ENCODE measurements around the gene ROR2. TPM values are rescaled to one million over a fixed set of nuclear protein-coding genes. Genes with fewer than 3 reads are reported as not detected.

Gene ROR2
- total and polyA plus RNA-seq, 3 experiments from 2014 or later, result 2.0 TPM; not detected in 2

DNA sequence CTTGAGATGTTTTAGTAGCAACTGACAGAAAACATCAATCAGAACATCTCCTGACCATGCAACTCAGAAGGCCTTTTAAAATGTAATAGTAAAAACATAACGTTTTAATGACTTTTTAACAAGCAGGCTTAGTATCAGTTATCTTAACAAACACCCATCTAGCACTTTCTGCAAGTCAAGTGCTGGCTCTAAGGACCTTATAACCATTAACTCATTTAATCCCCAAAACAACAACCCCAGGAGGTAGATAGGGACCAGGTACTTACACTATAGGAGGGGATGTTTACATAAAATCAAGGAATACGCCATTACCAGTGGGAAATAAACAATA lies 41.8 kb downstream of the ROR2 start:
- Mint-ChIP-seq H3K36me3 (no peaks in the 10 kb centered on the region), H3K4me3 (peak overlapping the region in 1 of 7 donors; percentile 15), H3K9me3 (no peaks in the 10 kb centered on the region), H3K27ac (peak overlapping the region in 2 of 8 donors; percentile 56 to 64), H3K27me3 (no peaks in the 10 kb centered on the region), H3K4me1 (peaks cover 5 to 13% (median 9%) of the 10 kb centered on the region in 3 donors)
- Histone ChIP-seq H3K27ac (ENCODE audit: low read depth, low read length) (peak overlapping the region; percentile 33), H3K27me3 (ENCODE audit: insufficient read depth, low read length, poor library complexity, severe bottlenecking) (no peaks in the 10 kb centered on the region), H3K4me1 (ENCODE audit: insufficient read depth, low read length) (peaks cover 24% of the 10 kb centered on the region), H3K9me3 (ENCODE audit: low read length) (no peaks in the 10 kb centered on the region), H3K36me3 (ENCODE audit: insufficient read depth, low read length) (no peaks in the 10 kb centered on the region), H3K4me3 (ENCODE audit: low read length) (no peak overlapping the region)
- DNase-seq, result no peak
- CTCF ChIA-PET, result no interaction called here
- POLR2A ChIA-PET, result no interaction called here

DNA sequence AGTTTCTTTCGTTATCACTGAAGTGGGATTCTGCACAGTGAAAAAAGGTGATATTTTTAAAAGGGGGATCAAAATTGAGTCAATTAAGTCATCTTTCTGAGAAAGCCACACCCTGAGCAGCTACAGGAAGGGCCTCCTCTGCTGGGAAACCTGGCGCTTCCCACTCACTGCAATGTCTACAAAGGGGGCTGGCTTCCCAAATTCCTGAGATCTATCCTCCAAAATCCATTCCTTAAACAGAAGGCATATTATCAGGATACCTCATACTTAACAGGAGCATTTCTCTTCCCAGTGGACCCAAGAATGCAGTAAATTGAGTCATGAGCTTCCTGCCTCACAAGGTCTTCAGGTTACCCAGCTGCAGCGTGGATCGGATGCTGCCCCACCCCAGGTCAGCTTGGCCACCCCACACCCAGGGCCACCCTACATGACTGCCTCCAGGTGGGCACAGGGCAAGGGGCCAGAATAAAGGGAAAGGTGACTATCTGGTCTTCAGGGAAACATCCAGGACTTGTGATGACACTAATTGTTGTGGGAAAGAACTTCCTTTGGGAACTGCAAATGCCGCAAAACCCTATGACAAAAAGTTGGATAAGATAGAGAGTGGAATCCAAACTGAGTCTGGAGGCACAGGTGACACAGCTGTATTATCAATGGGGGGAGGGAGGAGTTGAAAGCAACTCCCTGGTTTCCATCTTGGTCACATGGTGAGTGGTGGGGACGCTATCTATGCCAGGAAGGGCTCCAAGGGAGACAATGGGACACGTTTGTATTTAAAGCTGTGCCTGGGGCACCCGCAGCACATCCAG lies 42.3 kb downstream of the ROR2 start:
- H3K9me3 ChIP-seq (ENCODE audit: low read length), result no peaks in the 10 kb centered on the region
- Mint-ChIP-seq H3K36me3 (no peaks in the 10 kb centered on the region), H3K4me3 (peak overlapping the region in 6 of 7 donors; percentile 13 to 57 (median 48)), H3K27me3 (no peaks in the 10 kb centered on the region), H3K9me3 (no peaks in the 10 kb centered on the region), H3K27ac (peak overlapping the region in 5 of 8 donors; percentile 10 to 64 (median 56)), H3K4me1 (peaks cover 6 to 13% (median 9%) of the 10 kb centered on the region in 3 donors)
- peak overlapping the region; percentile 38 for H3K27ac ChIP-seq (ENCODE audit: low read depth, low read length)
- no peaks in the 10 kb centered on the region for H3K36me3 ChIP-seq (ENCODE audit: insufficient read depth, low read length)
- CTCF ChIA-PET, result no interaction called here
- no peaks in the 10 kb centered on the region for H3K27me3 ChIP-seq (ENCODE audit: insufficient read depth, low read length, poor library complexity, severe bottlenecking)
- H3K4me3 ChIP-seq (ENCODE audit: low read length), result no peak overlapping the region
- POLR2A ChIA-PET, result no interaction called here
- H3K4me1 ChIP-seq (ENCODE audit: insufficient read depth, low read length), result peaks cover 24% of the 10 kb centered on the region
- no peak for DNase-seq

DNA sequence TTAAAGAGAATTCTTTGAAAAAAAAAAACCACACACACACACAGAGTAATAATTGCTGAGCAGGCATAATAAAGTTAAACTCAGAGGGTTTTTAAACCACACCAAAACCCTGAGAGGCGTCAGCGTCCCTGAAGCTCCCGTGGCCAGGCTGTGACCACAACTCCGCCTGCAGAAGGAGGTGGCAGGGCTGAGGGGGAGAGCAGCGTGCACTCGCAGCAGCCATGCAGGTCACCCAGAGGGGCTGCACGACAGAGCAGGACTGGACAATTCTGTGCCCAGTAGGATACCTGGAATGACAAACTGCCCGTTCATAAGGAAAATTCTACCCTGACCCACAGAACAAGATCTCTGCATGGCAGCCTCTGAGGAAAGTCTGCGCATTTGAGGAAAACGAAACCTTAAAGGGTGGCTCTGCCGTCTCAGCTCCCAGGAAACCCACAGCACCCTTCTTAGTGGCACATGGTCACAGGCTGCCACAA lies 44.0 kb downstream of the ROR2 start:
- no peak overlapping the region for H3K4me3 Mint-ChIP-seq
- POLR2A ChIA-PET, result no interaction called here
- H3K4me1 ChIP-seq (ENCODE audit: insufficient read depth, low read length), result peaks cover 24% of the 10 kb centered on the region

DNA sequence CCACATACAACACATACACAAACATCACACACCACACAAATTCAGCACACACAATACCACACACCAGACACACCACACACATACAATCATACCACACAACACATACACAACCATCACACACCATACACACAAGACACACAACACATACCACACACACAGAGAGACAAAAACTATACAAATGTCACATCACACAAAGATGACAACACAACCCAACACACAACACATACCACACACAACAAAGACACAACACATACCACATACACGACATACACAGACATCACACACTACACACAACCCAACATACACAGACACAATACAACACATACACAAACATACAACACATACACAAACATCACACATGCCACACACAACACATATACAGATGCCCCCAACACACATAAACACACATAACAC lies 44.8 kb downstream of the ROR2 start:
- peak overlapping the region; percentile 60 for H3K27ac ChIP-seq (ENCODE audit: low read depth, low read length)
- DNase-seq, result no peak
- peaks cover 24% of the 10 kb centered on the region for H3K4me1 ChIP-seq (ENCODE audit: insufficient read depth, low read length)
- no peaks in the 10 kb centered on the region for H3K9me3 ChIP-seq (ENCODE audit: low read length)
- Mint-ChIP-seq H3K4me3 (no peak overlapping the region), H3K9me3 (no peaks in the 10 kb centered on the region), H3K27me3 (no peaks in the 10 kb centered on the region), H3K4me1 (peaks cover 6 to 13% (median 9%) of the 10 kb centered on the region in 3 donors), H3K27ac (no peak overlapping the region), H3K36me3 (no peaks in the 10 kb centered on the region)
- H3K4me3 ChIP-seq (ENCODE audit: low read length), result no peak overlapping the region
- no peaks in the 10 kb centered on the region for H3K27me3 ChIP-seq (ENCODE audit: insufficient read depth, low read length, poor library complexity, severe bottlenecking)
- H3K36me3 ChIP-seq (ENCODE audit: insufficient read depth, low read length), result no peaks in the 10 kb centered on the region
- ChIA-PET POLR2A (no interaction called here), CTCF (interaction anchor here (1.3 kb wide), 1 partner anchor 235 kb away, joined by 3 read pairs; no protein-coding TSS in a partner anchor)

More for the DNA sequence above, 44.0 kb downstream of the ROR2 start:
- Histone ChIP-seq H3K4me3 (ENCODE audit: low read length) (peak overlapping the region; percentile 73), H3K27me3 (ENCODE audit: insufficient read depth, low read length, poor library complexity, severe bottlenecking) (no peaks in the 10 kb centered on the region), H3K9me3 (ENCODE audit: low read length) (no peaks in the 10 kb centered on the region), H3K27ac (ENCODE audit: low read depth, low read length) (peak overlapping the region; percentile 60), H3K36me3 (ENCODE audit: insufficient read depth, low read length) (no peaks in the 10 kb centered on the region)
- H3K9me3 Mint-ChIP-seq, result no peaks in the 10 kb centered on the region
- CTCF ChIA-PET, result interaction anchor here (1.3 kb wide), 1 partner anchor 234 kb away, joined by 3 read pairs; no protein-coding TSS in a partner anchor
- H3K27ac Mint-ChIP-seq, result peak overlapping the region in 3 of 8 donors; percentile 48 to 78 (median 67)
- H3K36me3 Mint-ChIP-seq, result no peaks in the 10 kb centered on the region
- no peaks in the 10 kb centered on the region for H3K27me3 Mint-ChIP-seq
- DNase-seq, result peak; percentile 7 to 70 (median 35)
- H3K4me1 Mint-ChIP-seq, result peaks cover 6 to 13% (median 9%) of the 10 kb centered on the region in 3 donors

DNA sequence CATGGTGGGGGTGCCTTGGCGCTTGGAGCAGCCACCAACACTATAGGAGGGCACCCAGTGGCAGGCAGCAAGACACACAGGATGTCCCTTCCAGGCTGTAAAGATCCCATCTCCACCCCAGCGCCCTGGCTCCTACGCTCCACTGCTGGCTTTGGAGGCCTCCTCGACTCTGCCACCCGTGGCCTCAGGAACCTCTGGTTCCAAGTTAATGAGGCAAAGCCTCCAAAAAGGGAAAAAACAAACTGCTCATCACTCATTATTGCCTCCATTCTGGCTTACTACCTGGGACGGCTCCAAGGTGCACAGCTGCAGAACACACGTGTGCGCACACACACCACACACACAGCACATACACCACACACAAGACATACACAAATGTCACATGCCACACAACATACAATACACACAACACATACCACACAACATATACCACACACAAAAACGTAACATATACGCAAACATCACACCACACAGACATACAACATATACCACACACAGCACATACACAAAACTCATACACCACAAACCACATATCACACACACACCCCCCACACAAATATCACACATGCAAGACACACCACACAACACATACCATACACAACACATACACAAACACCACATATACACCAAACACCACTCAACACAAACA lies 45.3 kb downstream of the ROR2 start:
- H3K9me3 Mint-ChIP-seq, result no peaks in the 10 kb centered on the region
- ChIA-PET POLR2A (no interaction called here), CTCF (no interaction called here)
- Histone ChIP-seq H3K27me3 (ENCODE audit: insufficient read depth, low read length, poor library complexity, severe bottlenecking) (no peaks in the 10 kb centered on the region), H3K4me1 (ENCODE audit: insufficient read depth, low read length) (peaks cover 24% of the 10 kb centered on the region), H3K36me3 (ENCODE audit: insufficient read depth, low read length) (no peaks in the 10 kb centered on the region), H3K27ac (ENCODE audit: low read depth, low read length) (no peak overlapping the region), H3K4me3 (ENCODE audit: low read length) (no peak overlapping the region), H3K9me3 (ENCODE audit: low read length) (no peaks in the 10 kb centered on the region)
- H3K36me3 Mint-ChIP-seq, result no peaks in the 10 kb centered on the region
- no peak overlapping the region for H3K27ac Mint-ChIP-seq
- H3K27me3 Mint-ChIP-seq, result no peaks in the 10 kb centered on the region
- DNase-seq, result no peak
- H3K4me1 Mint-ChIP-seq, result peaks cover 6 to 13% (median 9%) of the 10 kb centered on the region in 3 donors
- H3K4me3 Mint-ChIP-seq, result no peak overlapping the region

DNA sequence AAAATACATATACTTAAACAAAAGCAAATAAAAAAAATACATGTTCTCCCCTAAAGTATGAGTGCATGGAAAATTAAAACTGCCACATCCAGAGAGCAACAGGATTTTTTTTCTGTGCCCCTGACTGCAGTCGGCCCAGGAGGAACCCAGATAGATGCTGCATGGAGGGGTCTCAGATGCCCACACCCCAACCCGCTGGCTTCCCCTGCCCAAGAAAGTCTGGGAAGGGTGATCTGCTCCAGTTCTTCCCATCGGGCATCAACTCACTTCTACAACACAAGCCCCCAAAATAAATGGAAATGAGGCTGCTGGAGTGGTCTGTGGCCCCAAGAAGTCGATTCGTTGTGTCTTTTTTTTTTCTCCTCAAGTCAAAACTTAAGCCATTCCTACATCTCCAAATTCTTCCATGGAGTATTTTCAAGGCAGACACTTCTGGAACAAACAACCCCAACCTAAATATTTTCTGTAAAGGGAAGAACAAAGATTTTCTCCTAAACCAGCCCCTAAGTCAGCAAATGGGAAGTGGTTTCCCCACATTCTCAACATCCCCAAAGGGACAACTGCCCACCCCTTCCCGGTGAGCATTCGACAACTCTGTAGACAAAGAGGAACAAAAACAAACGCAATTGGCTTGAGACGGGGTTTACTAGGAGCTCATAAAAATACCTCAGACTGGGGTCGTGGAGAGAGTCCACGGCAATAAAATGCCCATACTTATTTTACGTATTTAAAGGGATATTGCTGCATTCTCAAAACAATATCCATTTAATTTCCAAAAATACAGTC lies 46.7 kb downstream of the ROR2 start:
- POLR2A ChIA-PET, result no interaction called here
- Mint-ChIP-seq H3K9me3 (no peaks in the 10 kb centered on the region), H3K4me3 (no peak overlapping the region), H3K27me3 (peaks cover 0 to 3% of the 10 kb centered on the region in 2 donors), H3K36me3 (no peaks in the 10 kb centered on the region), H3K27ac (peak overlapping the region in 1 of 8 donors; percentile 61), H3K4me1 (peaks cover 6 to 13% (median 9%) of the 10 kb centered on the region in 3 donors)
- Histone ChIP-seq H3K27ac (ENCODE audit: low read depth, low read length) (peak overlapping the region; percentile 17), H3K9me3 (ENCODE audit: low read length) (no peaks in the 10 kb centered on the region), H3K36me3 (ENCODE audit: insufficient read depth, low read length) (no peaks in the 10 kb centered on the region), H3K4me1 (ENCODE audit: insufficient read depth, low read length) (peaks cover 24% of the 10 kb centered on the region), H3K27me3 (ENCODE audit: insufficient read depth, low read length, poor library complexity, severe bottlenecking) (no peaks in the 10 kb centered on the region), H3K4me3 (ENCODE audit: low read length) (no peak overlapping the region)
- no peak for DNase-seq
- CTCF ChIA-PET, result interaction anchor here (0.8 kb wide), 1 partner anchor 28 kb away, joined by 4 read pairs; no protein-coding TSS in a partner anchor

DNA sequence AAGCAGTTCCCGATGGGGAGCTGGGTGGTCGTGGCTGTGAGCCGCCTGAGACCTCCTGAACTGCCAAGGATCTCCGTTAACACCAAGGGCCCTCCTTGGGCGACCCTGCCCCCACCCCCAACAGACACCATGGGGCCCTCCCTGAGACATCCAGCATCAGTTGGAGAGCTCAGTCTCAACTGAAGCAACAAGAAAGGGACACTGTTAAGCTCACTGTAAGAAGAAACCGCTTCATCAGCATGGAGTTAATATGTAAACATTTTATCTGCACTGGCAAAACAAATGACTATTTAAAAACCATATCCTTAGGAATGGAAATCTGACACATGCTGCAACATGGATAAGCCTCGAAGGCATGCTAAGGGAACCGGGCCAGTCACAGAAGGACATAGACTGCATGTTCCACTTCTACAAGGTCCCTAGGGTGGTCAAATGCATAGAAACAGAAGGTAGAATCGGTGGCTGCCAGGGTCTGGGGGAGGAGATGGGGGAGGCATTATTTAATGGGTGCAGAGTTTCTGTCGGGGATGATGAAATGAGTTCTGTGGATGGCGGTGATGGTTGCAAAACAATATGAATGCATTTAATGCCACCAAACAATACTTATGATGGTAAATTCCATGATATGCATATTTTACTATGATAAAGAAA lies 47.4 kb downstream of the ROR2 start:
- Histone ChIP-seq H3K4me3 (ENCODE audit: low read length) (no peak overlapping the region), H3K4me1 (ENCODE audit: insufficient read depth, low read length) (peaks cover 24% of the 10 kb centered on the region), H3K9me3 (ENCODE audit: low read length) (no peaks in the 10 kb centered on the region), H3K27me3 (ENCODE audit: insufficient read depth, low read length, poor library complexity, severe bottlenecking) (no peaks in the 10 kb centered on the region), H3K27ac (ENCODE audit: low read depth, low read length) (peak overlapping the region; percentile 40), H3K36me3 (ENCODE audit: insufficient read depth, low read length) (no peaks in the 10 kb centered on the region)
- Mint-ChIP-seq H3K27ac (peak overlapping the region in 1 of 8 donors; percentile 72), H3K36me3 (no peaks in the 10 kb centered on the region), H3K9me3 (no peaks in the 10 kb centered on the region), H3K4me3 (peak overlapping the region in 1 of 7 donors; percentile 1), H3K4me1 (peaks cover 6 to 7% (median 7%) of the 10 kb centered on the region in 3 donors), H3K27me3 (peaks cover 0 to 7% of the 10 kb centered on the region in 2 donors)
- DNase-seq, result no peak
- ChIA-PET POLR2A (no interaction called here), CTCF (interaction anchor here (0.8 kb wide), 1 partner anchor 27 kb away, joined by 4 read pairs; no protein-coding TSS in a partner anchor)

All from CD8-positive, alpha-beta memory T cell (primary cell).